ENCODE measurements around the gene XPNPEP3.
"Not testable (repeated sequence)": the region's sequence is repeated elsewhere in the genome, so short reads cannot be mapped to it uniquely, and the experiment has no call there.

Gene XPNPEP3

GRCh38 chr22:40862013-40862412 is 5.1 kb downstream of the XPNPEP3 start, which contains the start of gene DNAJB7:
DNAJB7 (minus strand) TSS chr22:40862113; CDS start chr22:40861994, 119 bp downstream.
- DNase-seq, result no peak

GRCh38 chr22:40862537-40862936 is 5.6 kb downstream of the XPNPEP3 start:
- DNase-seq, result no peak

GRCh38 chr22:40867109-40867508 is 10.2 kb downstream of the XPNPEP3 start:
- no peak for DNase-seq

- DNase-seq, result not testable (repeated sequence)
Measured at GRCh38 chr22:40868379-40868778, 11.4 kb downstream of the XPNPEP3 start.

- DNase-seq, result no peak
Measured at GRCh38 chr22:40874016-40874415, 17.1 kb downstream of the XPNPEP3 start.

- no peak for DNase-seq
Measured at GRCh38 chr22:40875111-40875510, 18.2 kb downstream of the XPNPEP3 start.

GRCh38 chr22:40876907-40877306 is 20.0 kb downstream of the XPNPEP3 start:
- no peak for DNase-seq

GRCh38 chr22:40877488-40877887 is 20.5 kb downstream of the XPNPEP3 start:
- DNase-seq, result no peak

- no peak for DNase-seq
Measured at GRCh38 chr22:40878922-40879321, 22.0 kb downstream of the XPNPEP3 start.

GRCh38 chr22:40889116-40889515 is 32.2 kb downstream of the XPNPEP3 start:
- DNase-seq, result no peak

- no peak for DNase-seq
Measured at GRCh38 chr22:40890881-40891280, 33.9 kb downstream of the XPNPEP3 start.

GRCh38 chr22:40894417-40894816 is 37.5 kb downstream of the XPNPEP3 start:
- DNase-seq, result no peak

- peak; percentile 12 for DNase-seq
Measured at GRCh38 chr22:40898850-40899357, 42.0 kb downstream of the XPNPEP3 start.

GRCh38 chr22:40904101-40904500 is 47.2 kb downstream of the XPNPEP3 start:
- DNase-seq, result no peak

GRCh38 chr22:40908895-40909294 is 51.9 kb downstream of the XPNPEP3 start:
- DNase-seq, result no peak

GRCh38 chr22:40911772-40912171 is 54.8 kb downstream of the XPNPEP3 start:
- DNase-seq, result no peak

GRCh38 chr22:40912987-40913386 is 56.0 kb downstream of the XPNPEP3 start:
- not testable (repeated sequence) for DNase-seq

- DNase-seq, result no peak
Measured at GRCh38 chr22:40919446-40919845, 62.5 kb downstream of the XPNPEP3 start.

GRCh38 chr22:40920526-40920925 is 63.6 kb downstream of the XPNPEP3 start:
- DNase-seq, result no peak

- DNase-seq, result no peak
Measured at GRCh38 chr22:40922484-40923303, 65.7 kb downstream of the XPNPEP3 start.

- no peak for DNase-seq
Measured at GRCh38 chr22:40928657-40929056, 71.7 kb downstream of the XPNPEP3 start.

GRCh38 chr22:40932396-40932795 is 75.4 kb downstream of the XPNPEP3 start:
- DNase-seq, result no peak

GRCh38 chr22:40939202-40939601 is 82.3 kb downstream of the XPNPEP3 start:
- DNase-seq, result no peak

- peak; percentile 98 for DNase-seq
Measured at GRCh38 chr22:40950962-40951794, 94.2 kb downstream of the XPNPEP3 start, which contains the start of gene RBX1. RBX1 (plus strand) TSS chr22:40951378; CDS start chr22:40951399, 21 bp downstream.

All from activated naive CD4-positive, alpha-beta T cell treated with anti-CD3 and anti-CD28 coated beads, Interleukin-2, amount 50 U/mL, for 16 hours (primary cell).